ENCODE results near the gene SETD1B. TPM values are rescaled to one million over a fixed set of nuclear protein-coding genes. Genes with fewer than 3 reads are reported as not detected.

SETD1B gene
- total and polyA plus RNA-seq, 12 donors: 2.1 to 27.3 (median 11.9) TPM

DNA sequence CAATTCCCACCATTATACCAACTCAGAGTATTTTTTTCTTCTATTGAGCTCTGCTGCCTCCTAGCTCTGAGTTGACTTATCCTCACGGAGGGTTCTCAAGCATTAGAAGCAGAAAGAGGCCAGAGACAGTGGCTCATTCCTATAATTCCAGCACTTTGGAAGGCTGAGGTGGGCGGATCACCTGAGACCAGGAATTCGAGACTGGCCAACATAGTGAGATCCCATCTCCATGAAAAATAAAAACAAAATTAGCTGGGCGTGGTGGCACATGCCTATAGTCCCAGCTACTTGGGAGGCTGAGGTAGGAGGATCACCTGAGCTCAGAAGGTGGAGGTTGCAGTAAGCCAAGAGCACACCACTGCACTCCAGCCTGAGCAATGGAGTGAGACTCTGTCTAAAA is 33.9 kb downstream of the SETD1B start:
- no peaks in the 10 kb centered on the region for H3K36me3 ChIP-seq (replicated peaks in 1 of 2)
- H3K4me1 ChIP-seq (replicated peaks in 1 of 2): peaks cover 6% of the 10 kb centered on the region in 2 donors
- H3K27me3 ChIP-seq: no peaks in the 10 kb centered on the region
- no peak overlapping the region for H3K4me3 ChIP-seq
- WGBS, 4 donors: 71 to 76% (median 74%) methylated on average over 4 of the region's 4 CpGs
- no peaks in the 10 kb centered on the region for H3K9me3 ChIP-seq (replicated peaks in 1 of 3)
- TF ChIP-seq POLR2A (IDR thresholded peaks at IDR 0.05) (no peak), CTCF (IDR thresholded peaks at IDR 0.05) (no peak)
- no peak for DNase-seq
- no peak overlapping the region for H3K27ac ChIP-seq
- intact Hi-C loops (cut with DNase I): no loop called here

DNA sequence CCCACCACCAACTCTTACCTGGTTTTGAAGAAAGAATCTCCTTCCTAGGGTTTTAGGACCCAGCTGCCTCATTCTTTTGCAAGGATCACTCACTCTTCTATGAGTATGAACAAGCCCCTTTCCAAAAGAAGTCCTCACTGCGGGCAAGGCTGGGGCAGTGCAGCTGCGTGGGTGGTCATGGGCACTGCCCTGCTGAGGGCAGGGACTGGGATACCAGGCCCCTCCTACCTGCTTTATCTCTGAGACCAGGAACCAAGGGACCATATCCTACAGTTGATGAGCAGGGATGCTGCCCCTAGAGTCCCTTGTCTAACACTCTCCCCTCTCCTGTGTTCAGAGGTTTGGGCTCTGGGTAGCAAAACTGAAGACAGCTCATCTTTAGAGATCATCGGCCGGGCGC is 34.3 kb downstream of the SETD1B start:
- no peak overlapping the region for H3K4me3 ChIP-seq
- no peak for DNase-seq
- H3K9me3 ChIP-seq (replicated peaks in 1 of 3): no peaks in the 10 kb centered on the region
- TF ChIP-seq CTCF (IDR thresholded peaks at IDR 0.05) (no peak), POLR2A (IDR thresholded peaks at IDR 0.05) (no peak)
- WGBS, 4 donors: 82 to 90% (median 86%) methylated on average over 5 of the region's 5 CpGs
- no peaks in the 10 kb centered on the region for H3K36me3 ChIP-seq (replicated peaks in 1 of 2)
- intact Hi-C loops (cut with DNase I): no loop called here
- H3K27ac ChIP-seq: no peak overlapping the region
- no peaks in the 10 kb centered on the region for H3K27me3 ChIP-seq
- peaks cover 6% of the 10 kb centered on the region in 2 donors for H3K4me1 ChIP-seq (replicated peaks in 1 of 2)

- TF ChIP-seq CTCF (IDR thresholded peaks at IDR 0.05): peak; percentile 18 to 64 (median 58)
- TF ChIP-seq POLR2A (IDR thresholded peaks at IDR 0.05): peak in 1 of 2 donors; percentile 63
- 11 to 20% (median 14%) methylated on average over 25 to 53 of the region's 53 CpGs for WGBS, 4 donors
- Histone ChIP-seq H3K27me3 (no peaks in the 10 kb centered on the region), H3K4me3 (peak overlapping the region in 2 of 4 donors; percentile 39 to 55), H3K4me1 (replicated peaks in 1 of 2) (peaks cover 6% of the 10 kb centered on the region in 2 donors), H3K9me3 (replicated peaks in 1 of 3) (no peaks in the 10 kb centered on the region), H3K36me3 (replicated peaks in 1 of 2) (no peaks in the 10 kb centered on the region), H3K27ac (peak overlapping the region in 2 of 5 donors; percentile 43 to 62)
- intact Hi-C loops (cut with DNase I): no loop called here
- DNase-seq: peak; percentile 100
Measured at GRCh38 chr12:121839106-121839992, 35.5 kb downstream of the SETD1B start.

GRCh38 chr12:121839993-121840761 is 36.4 kb downstream of the SETD1B start:
- peaks cover 6% of the 10 kb centered on the region in 2 donors for H3K4me1 ChIP-seq (replicated peaks in 1 of 2)
- no peaks in the 10 kb centered on the region for H3K9me3 ChIP-seq (replicated peaks in 1 of 3)
- WGBS, 4 donors: 65 to 71% (median 68%) methylated on average over 20 to 24 of the region's 24 CpGs
- no peak for TF ChIP-seq CTCF (IDR thresholded peaks at IDR 0.05)
- no peaks in the 10 kb centered on the region for H3K27me3 ChIP-seq
- DNase-seq: no peak
- H3K4me3 ChIP-seq: peak overlapping the region in 2 of 4 donors; percentile 39 to 55
- H3K36me3 ChIP-seq (replicated peaks in 1 of 2): no peaks in the 10 kb centered on the region
- peak overlapping the region in 2 of 5 donors; percentile 43 to 62 for H3K27ac ChIP-seq
- intact Hi-C loops (cut with DNase I): no loop called here

Data from adrenal gland (tissue), 12 donors.